IPS-15b (cell line): Measurements from ENCODE around the gene GALNT9.
"Not testable (repeated sequence)": the region's sequence is repeated elsewhere in the genome, so short reads cannot be mapped to it uniquely, and the experiment has no call there.

Experiments used
- H3K27me3 ChIP-seq: one replicate; pipeline ENCODE4 v1.6.1; 2013; ENCODE audit warnings: low read length; ENCODE audit not compliant: control insufficient read depth, insufficient read depth
- H3K36me3 ChIP-seq: one replicate; pipeline ENCODE4 v1.6.1; 2013; ENCODE audit warnings: low read length; ENCODE audit not compliant: control insufficient read depth, insufficient read depth
- H3K4me1 ChIP-seq: one replicate; pipeline ENCODE4 v1.6.1; 2013; ENCODE audit warnings: mild to moderate bottlenecking, low read length; ENCODE audit not compliant: control insufficient read depth, insufficient read depth
- H3K4me3 ChIP-seq: one replicate; pipeline ENCODE4 v1.5.1; 2013; ENCODE audit warnings: low read depth, low read length
- H3K9ac ChIP-seq: one replicate; pipeline ENCODE4 v1.6.1; 2013; ENCODE audit warnings: low read depth, mild to moderate bottlenecking, low read length
- H3K9me3 ChIP-seq: one replicate; pipeline ENCODE4 v1.6.1; 2013; ENCODE audit warnings: mild to moderate bottlenecking, low read length; ENCODE audit not compliant: control insufficient read depth, insufficient read depth

Gene GALNT9

DNA sequence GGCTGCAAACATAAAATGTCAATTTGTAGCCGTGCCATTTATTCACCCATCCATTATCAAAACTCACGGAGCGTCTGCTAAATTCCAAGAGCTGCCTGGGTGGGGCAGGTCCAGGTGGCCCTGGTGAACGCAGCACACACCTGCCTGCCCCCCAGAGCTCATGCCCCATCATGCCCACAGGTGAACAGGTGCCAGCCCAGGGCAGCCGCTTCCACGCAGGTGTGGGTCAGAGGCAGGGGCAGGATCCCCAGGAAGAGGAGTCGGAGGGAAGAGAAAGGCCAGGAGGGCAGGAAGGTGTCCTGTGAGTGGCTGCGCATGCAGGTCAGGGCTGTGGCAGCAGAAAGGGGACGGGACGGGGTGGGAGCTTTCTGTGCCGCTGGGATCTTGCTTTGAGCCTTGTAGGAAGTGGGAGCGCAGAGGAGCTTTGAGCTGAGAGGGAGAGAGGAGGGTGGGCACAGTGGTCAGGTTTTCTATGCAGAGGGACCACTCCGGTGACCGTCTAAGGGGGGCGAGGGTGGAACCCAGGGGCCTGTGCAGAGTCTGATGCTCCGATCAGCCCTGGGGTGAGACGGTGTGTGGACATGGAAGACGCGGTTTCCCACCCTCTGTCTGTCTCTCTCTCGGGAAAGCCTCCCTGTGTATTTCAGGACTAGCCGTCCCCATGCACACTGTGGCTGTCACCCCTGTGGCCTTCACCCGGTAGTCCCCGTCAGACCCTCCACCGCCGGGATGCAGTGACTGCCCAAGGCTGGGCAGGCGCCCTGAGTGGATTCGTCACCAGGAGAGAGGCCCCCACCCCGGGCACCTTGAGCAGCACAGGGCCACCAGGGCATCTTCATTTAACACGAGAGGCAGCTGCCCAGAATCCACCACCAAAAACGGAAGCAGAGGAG, 26.7 kb downstream of the GALNT9 start:
- Histone ChIP-seq H3K27me3 (peaks cover 10% of the 10 kb centered on the region), H3K4me1 (no peaks in the 10 kb centered on the region), H3K36me3 (no peaks in the 10 kb centered on the region), H3K9me3 (no peaks in the 10 kb centered on the region), H3K9ac (no peak overlapping the region), H3K4me3 (no peak overlapping the region)

DNA sequence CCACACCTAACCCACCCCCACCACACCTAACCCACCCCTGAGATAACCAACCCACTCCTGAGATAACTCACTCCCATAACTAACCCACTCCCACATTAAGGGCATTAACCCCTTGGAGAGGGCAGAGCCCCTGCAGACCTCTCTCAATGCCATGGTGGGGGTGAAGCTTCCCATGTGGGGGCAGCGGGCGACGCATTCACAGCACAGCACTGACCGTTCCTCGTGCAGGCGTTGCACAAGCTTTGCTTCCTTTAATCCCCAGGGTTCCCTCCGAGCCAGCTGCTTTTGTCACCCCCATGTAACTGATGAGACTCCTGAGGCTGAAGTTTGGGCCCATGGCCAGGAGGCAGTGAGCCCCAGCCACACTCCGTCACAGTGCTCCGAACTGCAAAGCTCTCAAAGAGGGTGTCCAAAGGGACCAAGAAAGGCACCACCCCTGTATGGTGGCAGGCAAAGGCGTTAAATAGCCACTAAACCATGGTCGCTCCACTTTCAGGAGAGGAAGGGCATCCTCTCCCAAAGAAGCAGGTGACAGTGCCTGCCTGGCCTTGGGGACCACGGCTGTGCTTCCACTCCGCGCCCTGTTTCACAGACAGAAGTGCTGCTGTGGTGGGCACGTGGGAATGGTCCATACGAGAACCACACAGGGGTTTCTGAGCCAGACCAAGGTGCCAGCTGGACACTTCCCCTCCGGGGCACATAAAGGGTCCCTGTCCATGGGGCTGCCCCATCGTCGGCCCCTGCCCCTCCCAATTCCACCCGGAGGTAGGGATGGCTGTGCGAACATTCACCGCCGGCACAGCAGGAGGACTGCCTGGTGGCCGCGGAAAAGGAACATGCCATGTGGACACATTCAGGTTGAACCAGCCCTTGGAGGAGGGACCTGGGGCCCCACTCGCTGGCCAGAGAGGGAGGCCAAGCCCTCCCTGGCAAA, 28.3 kb downstream of the GALNT9 start:
- peaks cover 23% of the 10 kb centered on the region for H3K27me3 ChIP-seq

DNA sequence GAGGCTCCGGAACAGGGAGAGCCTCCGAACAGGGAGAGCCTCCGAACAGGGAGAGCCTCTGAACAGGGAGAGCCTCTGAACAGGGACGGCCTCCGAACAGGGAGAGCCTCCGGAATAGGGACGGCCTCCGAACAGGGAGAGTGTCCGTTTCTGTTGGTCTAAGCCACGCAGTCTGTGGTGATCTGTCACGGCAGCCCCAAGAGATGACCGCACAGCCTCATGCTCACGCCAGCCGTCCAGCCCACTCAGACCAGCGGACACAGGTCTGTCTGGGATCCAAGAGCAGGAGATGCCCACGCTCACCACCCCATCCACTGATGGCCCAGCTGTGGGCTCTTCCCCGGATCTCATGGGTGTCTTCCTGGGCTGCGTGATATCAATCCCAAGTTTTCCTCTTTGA, 33.3 kb downstream of the GALNT9 start:
- no peak overlapping the region for H3K4me3 ChIP-seq
- no peaks in the 10 kb centered on the region for H3K9me3 ChIP-seq
- H3K27me3 ChIP-seq, result peaks cover 18% of the 10 kb centered on the region
- no peaks in the 10 kb centered on the region for H3K4me1 ChIP-seq
- H3K36me3 ChIP-seq, result no peaks in the 10 kb centered on the region
- H3K9ac ChIP-seq, result no peak overlapping the region

More for the DNA sequence above, 28.3 kb downstream of the GALNT9 start:
- Histone ChIP-seq H3K4me3 (no peak overlapping the region), H3K36me3 (no peaks in the 10 kb centered on the region), H3K9me3 (no peaks in the 10 kb centered on the region), H3K4me1 (no peaks in the 10 kb centered on the region), H3K9ac (no peak overlapping the region)

DNA sequence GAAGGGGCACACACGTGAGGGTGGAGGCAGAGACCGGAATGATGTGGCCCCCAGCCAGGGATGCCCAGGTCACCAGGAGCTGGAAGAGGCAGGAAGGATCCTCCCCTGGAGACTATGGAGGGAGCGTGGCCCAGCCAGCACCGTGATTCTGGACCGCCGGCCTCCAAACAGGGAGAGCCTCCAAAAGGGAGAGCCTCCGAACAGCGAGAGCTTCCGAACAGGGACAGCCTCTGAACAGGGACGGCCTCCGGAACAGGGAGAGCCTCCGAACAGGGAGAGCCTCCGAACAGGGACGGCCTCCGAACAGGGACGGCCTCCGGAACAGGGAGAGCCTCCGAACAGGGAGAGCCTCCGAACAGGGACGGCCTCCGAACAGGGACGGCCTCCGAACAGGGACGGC, 33.8 kb downstream of the GALNT9 start:
- H3K27me3 ChIP-seq, result peaks cover 16% of the 10 kb centered on the region
- H3K36me3 ChIP-seq, H3K4me1 ChIP-seq, H3K9ac ChIP-seq, H3K4me3 ChIP-seq, H3K9me3 ChIP-seq: not testable (repeated sequence)

DNA sequence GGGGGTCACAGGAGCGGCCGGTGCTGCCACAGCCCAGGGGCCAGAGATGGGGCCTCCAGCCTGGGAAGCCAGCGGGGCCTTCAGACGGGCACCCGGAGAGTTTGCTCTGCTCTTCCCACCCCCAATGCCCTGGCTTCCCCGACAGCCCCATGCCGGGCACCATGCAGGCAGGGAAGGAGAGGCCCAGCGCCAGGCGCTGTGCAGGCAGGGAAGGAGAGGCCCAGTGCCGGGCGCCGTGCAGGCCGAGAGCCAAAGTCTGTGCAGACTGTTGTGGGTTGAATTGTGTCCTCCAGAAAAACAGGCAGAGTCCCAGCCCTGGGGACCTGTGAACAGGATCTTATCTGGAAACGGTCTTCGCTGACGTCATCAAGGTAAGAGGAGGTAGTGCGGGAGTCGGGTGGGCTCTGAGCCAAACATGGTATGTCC, 34.3 kb downstream of the GALNT9 start:
- Histone ChIP-seq H3K4me3 (no peak overlapping the region), H3K36me3 (no peaks in the 10 kb centered on the region), H3K4me1 (no peaks in the 10 kb centered on the region), H3K27me3 (peaks cover 16% of the 10 kb centered on the region), H3K9me3 (no peaks in the 10 kb centered on the region), H3K9ac (no peak overlapping the region)

DNA sequence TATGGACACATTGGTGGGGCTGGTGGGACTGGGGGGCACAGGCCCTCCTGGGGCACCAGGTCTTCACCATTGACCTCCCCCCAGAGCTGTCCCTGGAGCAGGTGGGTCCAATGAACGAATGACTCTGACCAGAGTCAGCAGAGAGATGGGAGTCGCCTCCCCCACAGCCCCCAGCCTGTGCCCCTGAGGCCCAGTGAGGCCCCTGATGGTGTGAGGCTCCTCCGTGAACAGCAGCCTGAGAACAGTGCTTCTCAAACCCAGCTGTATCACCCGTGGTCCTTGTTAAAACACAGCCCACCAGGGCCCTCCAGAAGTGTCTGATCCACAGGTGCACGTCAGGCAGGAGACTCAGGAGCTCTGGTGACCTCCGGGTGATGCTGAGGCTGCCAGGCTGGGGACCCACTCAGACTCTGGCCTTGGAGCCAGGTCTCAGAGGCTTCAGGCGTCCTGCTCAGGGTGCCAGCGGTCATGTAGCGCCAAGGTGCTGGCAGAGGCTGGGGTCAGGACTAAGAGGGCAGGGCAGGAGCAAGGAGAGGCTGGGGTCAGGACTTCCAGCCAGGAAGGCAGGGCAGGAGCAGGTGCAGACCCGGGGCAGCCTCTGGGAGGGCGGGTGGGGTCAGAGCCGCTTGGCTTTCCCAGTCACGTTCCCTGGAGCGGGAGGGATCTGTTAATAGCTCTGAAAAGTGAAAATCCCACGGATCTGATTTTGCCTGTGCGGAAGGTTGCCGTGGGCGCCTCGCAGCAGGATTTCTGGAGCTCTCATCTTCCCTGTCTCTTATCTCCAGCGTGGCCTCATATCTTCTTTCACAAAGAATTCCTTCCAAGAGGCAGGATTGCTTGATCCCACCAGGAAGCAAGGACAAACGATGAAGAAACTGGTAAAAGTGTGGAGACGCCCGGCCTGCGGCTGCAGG, 35.0 kb downstream of the GALNT9 start:
- H3K36me3 ChIP-seq, result no peaks in the 10 kb centered on the region
- H3K9me3 ChIP-seq, result no peaks in the 10 kb centered on the region
- H3K4me3 ChIP-seq, result no peak overlapping the region
- H3K27me3 ChIP-seq, result peaks cover 16% of the 10 kb centered on the region
- H3K9ac ChIP-seq, result no peak overlapping the region
- no peaks in the 10 kb centered on the region for H3K4me1 ChIP-seq

DNA sequence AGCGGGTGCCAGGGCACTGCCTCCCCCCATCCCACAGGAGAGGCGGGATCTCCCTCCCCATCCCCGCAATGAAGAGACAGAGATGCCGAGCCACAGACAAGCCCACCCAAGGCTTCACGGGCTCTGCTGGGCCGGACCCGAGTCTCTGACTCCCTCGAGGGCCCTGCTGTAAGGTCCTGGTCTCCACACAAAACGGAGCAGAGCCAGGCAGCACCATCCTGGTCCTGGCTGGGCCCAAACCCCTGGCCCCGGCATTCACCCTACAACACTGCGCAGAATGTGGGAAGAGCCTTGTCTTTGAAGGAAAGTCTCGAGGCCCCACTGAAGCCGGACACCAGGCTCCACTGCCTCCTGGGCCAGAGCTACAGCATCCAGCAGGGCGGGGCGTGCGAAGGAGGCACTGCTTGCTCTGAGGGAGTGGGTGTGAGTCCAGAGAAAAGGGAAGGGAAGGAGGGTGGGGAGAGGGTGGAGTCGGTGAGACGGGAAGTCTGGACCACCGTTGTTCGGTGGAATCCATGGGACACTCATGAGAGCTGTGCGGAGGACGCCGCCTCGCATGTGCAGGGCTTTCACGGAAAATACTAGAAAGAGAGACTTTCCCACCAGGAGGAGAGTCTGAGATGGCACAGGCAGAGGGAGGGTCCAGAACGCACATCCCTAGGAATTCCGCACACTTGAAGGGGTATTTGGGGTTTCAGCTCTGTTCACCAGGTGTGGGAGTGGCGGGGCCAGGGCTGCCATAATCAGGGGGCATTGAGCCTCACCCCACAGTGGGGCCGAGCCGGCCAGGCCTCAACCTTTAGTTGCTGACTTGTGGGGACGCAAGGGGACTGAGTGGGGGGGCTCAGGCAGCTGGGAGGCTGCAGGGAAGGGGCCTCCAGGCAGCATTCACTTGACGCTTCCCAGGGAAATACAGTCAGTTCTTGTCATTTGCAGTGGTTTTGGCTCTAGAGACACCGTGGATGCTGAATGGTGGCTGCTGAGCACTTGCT, 36.8 kb downstream of the GALNT9 start:
- Histone ChIP-seq H3K9me3 (no peaks in the 10 kb centered on the region), H3K36me3 (no peaks in the 10 kb centered on the region), H3K9ac (no peak overlapping the region), H3K27me3 (peaks cover 14% of the 10 kb centered on the region), H3K4me1 (no peaks in the 10 kb centered on the region), H3K4me3 (no peak overlapping the region)

DNA sequence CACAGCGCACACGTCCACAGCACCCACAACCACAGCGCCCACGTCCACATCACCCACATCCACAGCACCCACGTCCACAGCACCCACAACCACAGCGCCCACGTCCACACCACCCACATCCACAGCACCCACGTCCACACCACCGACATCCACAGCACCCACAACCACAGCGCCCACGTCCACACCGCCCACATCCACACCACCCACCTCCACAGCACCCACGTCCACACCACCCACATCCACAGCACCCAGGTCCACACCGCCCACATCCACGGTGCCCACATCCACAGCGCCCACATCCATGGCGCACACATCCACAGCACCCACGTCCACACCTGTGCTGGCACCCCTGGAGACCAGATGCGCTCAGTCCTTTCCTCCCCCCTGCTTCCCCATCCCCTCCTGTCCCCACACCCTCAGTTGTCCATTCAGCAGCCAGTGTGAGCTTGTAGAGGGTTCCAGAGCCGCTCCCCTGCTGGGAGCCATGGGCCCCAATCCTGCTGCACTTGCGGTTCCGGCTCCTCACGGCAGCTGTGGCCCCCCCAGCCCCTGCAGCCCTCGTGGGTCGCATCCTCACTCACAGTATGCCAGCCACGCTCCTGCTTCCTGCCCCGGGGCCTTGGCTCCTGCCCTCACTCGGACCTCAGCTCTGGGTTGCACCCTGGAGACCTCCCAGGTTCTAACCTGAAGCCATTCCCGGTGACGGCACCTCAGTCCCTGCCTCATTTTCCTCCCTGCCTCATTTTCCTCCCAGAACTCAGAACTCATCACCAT, 37.8 kb downstream of the GALNT9 start:
- Histone ChIP-seq H3K4me3 (no peak overlapping the region), H3K9ac (no peak overlapping the region), H3K36me3 (no peaks in the 10 kb centered on the region), H3K27me3 (peaks cover 6% of the 10 kb centered on the region), H3K9me3 (no peaks in the 10 kb centered on the region), H3K4me1 (no peaks in the 10 kb centered on the region)

DNA sequence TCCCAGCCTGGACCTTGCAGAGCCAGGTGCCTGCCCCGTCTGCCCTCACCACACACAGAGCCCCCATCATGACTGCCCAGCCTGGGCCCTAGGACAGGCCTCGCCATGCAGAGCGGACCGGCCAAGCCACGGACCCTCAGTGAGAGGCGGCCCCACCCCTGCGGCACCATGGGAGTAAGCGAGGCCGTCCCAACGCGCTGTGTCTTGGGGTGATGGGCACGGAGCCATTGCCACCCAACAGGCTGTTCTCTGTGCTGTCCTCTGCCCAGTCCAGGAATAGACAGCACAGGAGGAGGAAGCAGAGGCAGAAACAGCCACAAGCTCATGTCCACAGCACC, 39.2 kb downstream of the GALNT9 start:
- H3K36me3 ChIP-seq, result no peaks in the 10 kb centered on the region
- no peaks in the 10 kb centered on the region for H3K4me1 ChIP-seq
- H3K9ac ChIP-seq, result no peak overlapping the region
- no peaks in the 10 kb centered on the region for H3K27me3 ChIP-seq
- no peak overlapping the region for H3K4me3 ChIP-seq
- H3K9me3 ChIP-seq, result no peaks in the 10 kb centered on the region
